Muscle layer of duodenum (tissue), 2 donors: Measurements from ENCODE around the gene MTHFR.

Source experiments
- H3K27ac ChIP-seq: one replicate; pipeline ENCODE4 v1.7.0; 2013; ENCODE audit warnings: mild to moderate bottlenecking, low read length
- H3K27me3 ChIP-seq: one replicate; pipeline ENCODE4 v1.7.0; 2013; ENCODE audit warnings: low read depth, mild to moderate bottlenecking, control low read depth, low read length
- H3K36me3 ChIP-seq, 2 donors: one replicate each; pipeline ENCODE4 v1.7.0; 2013; ENCODE audit warnings: low read length in 2 of 2, control low read depth in 1 of 2, mild to moderate bottlenecking in 1 of 2; ENCODE audit not compliant: insufficient read depth in 2 of 2, control insufficient read depth in 1 of 2
- H3K4me1 ChIP-seq, 2 donors: one replicate each; pipeline ENCODE4 v1.7.0; 2013; ENCODE audit warnings: low read length in 2 of 2, mild to moderate bottlenecking in 2 of 2, control low read depth in 1 of 2, moderate library complexity in 1 of 2; ENCODE audit not compliant: insufficient read depth in 2 of 2, control insufficient read depth in 1 of 2
- H3K4me3 ChIP-seq, 2 donors: one replicate each; pipeline ENCODE4 v1.7.0; 2013; ENCODE audit warnings: low read length in 2 of 2, low read depth in 1 of 2, mild to moderate bottlenecking in 1 of 2
- H3K9me3 ChIP-seq, 2 donors: one replicate each; pipeline ENCODE4 v1.7.0; 2013; ENCODE audit warnings: low read length in 2 of 2, control low read depth in 1 of 2, mild to moderate bottlenecking in 1 of 2; ENCODE audit not compliant: control insufficient read depth in 1 of 2
- donor health status: healthy.

Gene MTHFR

GRCh38 chr1:11841245-11842153 lies 35.7 kb upstream of the MTHFR start:
- Histone ChIP-seq H3K9me3 (no peaks in the 10 kb centered on the region), H3K36me3 (peaks cover 66 to 80% of the 10 kb centered on the region in 2 donors)

GRCh38 chr1:11839727-11840705 lies 34.3 kb upstream of the MTHFR start:
- peaks cover 74 to 88% of the 10 kb centered on the region in 2 donors for H3K36me3 ChIP-seq
- peaks cover 0 to 9% of the 10 kb centered on the region in 2 donors for H3K4me1 ChIP-seq
- H3K27ac ChIP-seq: no peak overlapping the region
- H3K27me3 ChIP-seq: no peaks in the 10 kb centered on the region
- H3K9me3 ChIP-seq: no peaks in the 10 kb centered on the region
- no peak overlapping the region for H3K4me3 ChIP-seq

More at GRCh38 chr1:11841245-11842153, 35.7 kb upstream of the MTHFR start:
- Histone ChIP-seq H3K27me3 (no peaks in the 10 kb centered on the region), H3K27ac (no peak overlapping the region), H3K4me1 (peaks cover 0 to 9% of the 10 kb centered on the region in 2 donors), H3K4me3 (no peak overlapping the region)

GRCh38 chr1:11838349-11839272 lies 32.8 kb upstream of the MTHFR start:
- H3K4me3 ChIP-seq: no peak overlapping the region
- H3K4me1 ChIP-seq: peaks cover 0 to 9% of the 10 kb centered on the region in 2 donors
- peaks cover 76 to 88% of the 10 kb centered on the region in 2 donors for H3K36me3 ChIP-seq
- no peaks in the 10 kb centered on the region for H3K9me3 ChIP-seq
- no peaks in the 10 kb centered on the region for H3K27me3 ChIP-seq
- H3K27ac ChIP-seq: no peak overlapping the region

GRCh38 chr1:11837767-11838348 lies 32.1 kb upstream of the MTHFR start:
- no peaks in the 10 kb centered on the region for H3K27me3 ChIP-seq
- no peaks in the 10 kb centered on the region for H3K9me3 ChIP-seq
- peaks cover 81 to 95% of the 10 kb centered on the region in 2 donors for H3K36me3 ChIP-seq
- no peak overlapping the region for H3K4me3 ChIP-seq
- H3K27ac ChIP-seq: no peak overlapping the region
- H3K4me1 ChIP-seq: peaks cover 0 to 9% of the 10 kb centered on the region in 2 donors

- no peaks in the 10 kb centered on the region for H3K9me3 ChIP-seq
- H3K27me3 ChIP-seq: no peaks in the 10 kb centered on the region
- no peak overlapping the region for H3K4me3 ChIP-seq
- peaks cover 80 to 95% of the 10 kb centered on the region in 2 donors for H3K36me3 ChIP-seq
- peaks cover 0 to 2% of the 10 kb centered on the region in 2 donors for H3K4me1 ChIP-seq
- no peak overlapping the region for H3K27ac ChIP-seq
Measured at GRCh38 chr1:11836955-11837766, 31.4 kb upstream of the MTHFR start.

- H3K36me3 ChIP-seq: peaks cover 68 to 84% of the 10 kb centered on the region in 2 donors
- no peaks in the 10 kb centered on the region for H3K27me3 ChIP-seq
Measured at GRCh38 chr1:11835441-11836225, 29.9 kb upstream of the MTHFR start.

GRCh38 chr1:11833900-11834299 lies 28.1 kb upstream of the MTHFR start:
- no peaks in the 10 kb centered on the region for H3K9me3 ChIP-seq
- H3K27ac ChIP-seq: no peak overlapping the region
- peaks cover 71 to 86% of the 10 kb centered on the region in 2 donors for H3K36me3 ChIP-seq
- no peaks in the 10 kb centered on the region for H3K27me3 ChIP-seq
- H3K4me1 ChIP-seq: no peaks in the 10 kb centered on the region
- no peak overlapping the region for H3K4me3 ChIP-seq

More at GRCh38 chr1:11835441-11836225, 29.9 kb upstream of the MTHFR start:
- H3K27ac ChIP-seq: no peak overlapping the region
- H3K9me3 ChIP-seq: no peaks in the 10 kb centered on the region
- H3K4me3 ChIP-seq: no peak overlapping the region
- no peaks in the 10 kb centered on the region for H3K4me1 ChIP-seq

- H3K27ac ChIP-seq: no peak overlapping the region
- no peak overlapping the region for H3K4me3 ChIP-seq
- peaks cover 75 to 87% of the 10 kb centered on the region in 2 donors for H3K36me3 ChIP-seq
- no peaks in the 10 kb centered on the region for H3K4me1 ChIP-seq
- no peaks in the 10 kb centered on the region for H3K27me3 ChIP-seq
- H3K9me3 ChIP-seq: no peaks in the 10 kb centered on the region
Measured at GRCh38 chr1:11833497-11833896, 27.7 kb upstream of the MTHFR start.

- Histone ChIP-seq H3K27me3 (no peaks in the 10 kb centered on the region), H3K9me3 (no peaks in the 10 kb centered on the region), H3K4me3 (no peak overlapping the region), H3K4me1 (no peaks in the 10 kb centered on the region), H3K27ac (no peak overlapping the region), H3K36me3 (peaks cover 63 to 85% of the 10 kb centered on the region in 2 donors)
Measured at GRCh38 chr1:11831945-11832725, 26.4 kb upstream of the MTHFR start.
